Measurements from ENCODE around the gene LGSN.
"Not testable (repeated sequence)": the region's sequence is repeated elsewhere in the genome, so short reads cannot be mapped to it uniquely, and the experiment has no call there.

The LGSN gene

GRCh38 chr6:63305277-63305676, 14.5 kb downstream of the LGSN start:
- Histone ChIP-seq H3K27me3 (ENCODE audit: low read depth, low read length) (no peaks in the 10 kb centered on the region), H3K9me3 (ENCODE audit: control insufficient read depth in 1 of 2, low read length in 2 of 2) (no peaks in the 10 kb centered on the region), H3K4me3 (ENCODE audit: low read depth in 1 of 2, low read length in 2 of 2) (no peak overlapping the region), H3K4me1 (ENCODE audit: control insufficient read depth in 1 of 2, insufficient read depth in 2 of 2, low read length in 2 of 2) (no peaks in the 10 kb centered on the region), H3K36me3 (ENCODE audit: control insufficient read depth in 1 of 2, insufficient read depth in 2 of 2, low read length in 2 of 2) (no peaks in the 10 kb centered on the region), H3K27ac (ENCODE audit: low read length) (no peak overlapping the region)

GRCh38 chr6:63303476-63303875, 16.3 kb downstream of the LGSN start:
- H3K27me3 ChIP-seq (ENCODE audit: low read depth, low read length), result no peaks in the 10 kb centered on the region
- H3K36me3 ChIP-seq (ENCODE audit: control insufficient read depth in 1 of 2, insufficient read depth in 2 of 2, low read length in 2 of 2), result no peaks in the 10 kb centered on the region
- no peaks in the 10 kb centered on the region for H3K9me3 ChIP-seq (ENCODE audit: control insufficient read depth in 1 of 2, low read length in 2 of 2)
- H3K4me3 ChIP-seq (ENCODE audit: low read depth in 1 of 2, low read length in 2 of 2), result no peak overlapping the region
- H3K27ac ChIP-seq (ENCODE audit: low read length), result no peak overlapping the region
- no peaks in the 10 kb centered on the region for H3K4me1 ChIP-seq (ENCODE audit: control insufficient read depth in 1 of 2, insufficient read depth in 2 of 2, low read length in 2 of 2)

GRCh38 chr6:63299667-63300066, 20.1 kb downstream of the LGSN start:
- no peaks in the 10 kb centered on the region for H3K9me3 ChIP-seq (ENCODE audit: control insufficient read depth in 1 of 2, low read length in 2 of 2)

DNA sequence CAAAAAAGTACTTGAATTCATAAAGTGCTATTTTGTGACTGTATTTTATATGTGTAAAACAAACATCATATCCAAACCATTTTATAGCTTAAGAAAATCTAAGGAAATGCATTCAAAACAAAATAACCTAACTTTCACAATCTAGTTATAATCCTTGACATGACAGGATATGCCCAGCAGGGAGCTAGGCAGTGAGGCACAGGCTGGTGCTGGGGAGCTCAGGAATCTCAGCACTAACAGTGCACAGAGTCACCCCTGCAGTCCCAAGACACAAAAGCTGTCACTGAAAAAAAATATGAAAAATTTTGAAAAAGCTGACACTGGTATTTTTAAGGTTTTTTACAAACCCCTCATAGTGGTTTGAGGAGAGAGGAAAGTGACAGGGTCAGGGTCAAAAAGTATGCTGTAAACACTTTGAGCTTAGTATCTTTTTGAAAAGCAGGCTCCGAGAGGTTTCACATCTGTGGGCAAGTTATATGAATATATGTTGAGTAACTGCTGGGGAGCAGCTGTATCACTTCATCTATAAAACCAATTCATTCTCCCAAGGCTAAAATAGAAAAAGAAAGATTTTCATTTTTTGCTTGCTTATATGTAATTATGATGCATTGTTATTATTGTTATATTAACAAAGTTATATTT, 24.1 kb downstream of the LGSN start:
- H3K9me3 ChIP-seq (ENCODE audit: control insufficient read depth in 1 of 2, low read length in 2 of 2), result no peaks in the 10 kb centered on the region
- H3K4me1 ChIP-seq (ENCODE audit: control insufficient read depth in 1 of 2, insufficient read depth in 2 of 2, low read length in 2 of 2), result no peaks in the 10 kb centered on the region
- H3K27me3 ChIP-seq (ENCODE audit: low read depth, low read length), result no peaks in the 10 kb centered on the region
- H3K36me3 ChIP-seq (ENCODE audit: control insufficient read depth in 1 of 2, insufficient read depth in 2 of 2, low read length in 2 of 2), result no peaks in the 10 kb centered on the region
- no peak overlapping the region for H3K27ac ChIP-seq (ENCODE audit: low read length)
- H3K4me3 ChIP-seq (ENCODE audit: low read depth in 1 of 2, low read length in 2 of 2), result no peak overlapping the region

More at GRCh38 chr6:63299667-63300066, 20.1 kb downstream of the LGSN start:
- Histone ChIP-seq H3K36me3 (ENCODE audit: control insufficient read depth in 1 of 2, insufficient read depth in 2 of 2, low read length in 2 of 2) (no peaks in the 10 kb centered on the region), H3K27ac (ENCODE audit: low read length) (no peak overlapping the region), H3K27me3 (ENCODE audit: low read depth, low read length) (no peaks in the 10 kb centered on the region), H3K4me1 (ENCODE audit: control insufficient read depth in 1 of 2, insufficient read depth in 2 of 2, low read length in 2 of 2) (no peaks in the 10 kb centered on the region), H3K4me3 (ENCODE audit: low read depth in 1 of 2, low read length in 2 of 2) (no peak overlapping the region)

DNA sequence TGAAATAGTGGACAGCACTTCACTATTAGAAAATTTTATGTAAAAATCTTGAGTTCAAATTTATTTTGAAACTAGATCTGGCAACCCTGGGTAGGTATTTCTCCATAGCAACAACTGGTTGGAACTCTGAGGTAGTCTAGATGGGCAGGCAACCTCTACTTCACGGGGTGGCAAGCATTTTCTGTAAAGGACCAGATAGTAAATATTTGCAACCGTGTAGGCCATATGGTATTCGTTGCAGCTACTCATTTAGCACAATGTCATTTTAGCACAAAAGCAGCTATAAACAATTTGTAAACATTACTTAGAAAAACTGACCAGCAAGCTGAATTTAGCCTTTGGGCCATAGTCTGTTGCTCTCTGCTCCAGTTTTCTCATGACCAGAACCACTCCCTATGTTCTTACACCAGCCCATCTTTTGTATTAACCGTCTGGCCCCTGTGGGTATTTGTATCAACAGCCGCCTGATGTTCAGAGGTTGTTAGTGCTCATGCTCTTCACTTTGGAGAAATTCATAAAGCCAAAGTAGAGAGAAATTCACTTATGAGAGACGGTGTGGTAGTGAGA, 29.2 kb downstream of the LGSN start:
- Histone ChIP-seq H3K36me3 (ENCODE audit: control insufficient read depth in 1 of 2, insufficient read depth in 2 of 2, low read length in 2 of 2) (no peaks in the 10 kb centered on the region), H3K4me3 (ENCODE audit: low read depth in 1 of 2, low read length in 2 of 2) (no peak overlapping the region), H3K9me3 (ENCODE audit: control insufficient read depth in 1 of 2, low read length in 2 of 2) (no peaks in the 10 kb centered on the region), H3K27ac (ENCODE audit: low read length) (no peak overlapping the region), H3K4me1 (ENCODE audit: control insufficient read depth in 1 of 2, insufficient read depth in 2 of 2, low read length in 2 of 2) (no peaks in the 10 kb centered on the region), H3K27me3 (ENCODE audit: low read depth, low read length) (no peaks in the 10 kb centered on the region)

GRCh38 chr6:63289269-63289872, 30.4 kb downstream of the LGSN start:
- Histone ChIP-seq H3K27ac (ENCODE audit: low read length) (no peak overlapping the region), H3K36me3 (ENCODE audit: control insufficient read depth in 1 of 2, insufficient read depth in 2 of 2, low read length in 2 of 2) (no peaks in the 10 kb centered on the region), H3K4me3 (ENCODE audit: low read depth in 1 of 2, low read length in 2 of 2) (no peak overlapping the region), H3K4me1 (ENCODE audit: control insufficient read depth in 1 of 2, insufficient read depth in 2 of 2, low read length in 2 of 2) (no peaks in the 10 kb centered on the region), H3K27me3 (ENCODE audit: low read depth, low read length) (no peaks in the 10 kb centered on the region), H3K9me3 (ENCODE audit: control insufficient read depth in 1 of 2, low read length in 2 of 2) (no peaks in the 10 kb centered on the region)

- Histone ChIP-seq H3K4me3 (ENCODE audit: low read depth in 1 of 2, low read length in 2 of 2) (no peak overlapping the region), H3K9me3 (ENCODE audit: control insufficient read depth in 1 of 2, low read length in 2 of 2) (no peaks in the 10 kb centered on the region), H3K4me1 (ENCODE audit: control insufficient read depth in 1 of 2, insufficient read depth in 2 of 2, low read length in 2 of 2) (no peaks in the 10 kb centered on the region), H3K27ac (ENCODE audit: low read length) (no peak overlapping the region), H3K36me3 (ENCODE audit: control insufficient read depth in 1 of 2, insufficient read depth in 2 of 2, low read length in 2 of 2) (no peaks in the 10 kb centered on the region), H3K27me3 (ENCODE audit: low read depth, low read length) (no peaks in the 10 kb centered on the region)
These were observed 39.1 kb downstream of the LGSN start for GRCh38 chr6:63280639-63281180.

- no peaks in the 10 kb centered on the region for H3K27me3 ChIP-seq (ENCODE audit: low read depth, low read length)
- H3K4me1 ChIP-seq (ENCODE audit: control insufficient read depth in 1 of 2, insufficient read depth in 2 of 2, low read length in 2 of 2), result no peaks in the 10 kb centered on the region
- H3K9me3 ChIP-seq (ENCODE audit: control insufficient read depth in 1 of 2, low read length in 2 of 2), result no peaks in the 10 kb centered on the region
These were observed 40.9 kb downstream of the LGSN start for GRCh38 chr6:63278916-63279315.

GRCh38 chr6:63275953-63276352, 43.8 kb downstream of the LGSN start:
- no peaks in the 10 kb centered on the region for H3K27me3 ChIP-seq (ENCODE audit: low read depth, low read length)
- H3K4me1 ChIP-seq (ENCODE audit: control insufficient read depth in 1 of 2, insufficient read depth in 2 of 2, low read length in 2 of 2), result no peaks in the 10 kb centered on the region
- no peaks in the 10 kb centered on the region for H3K36me3 ChIP-seq (ENCODE audit: control insufficient read depth in 1 of 2, insufficient read depth in 2 of 2, low read length in 2 of 2)
- H3K27ac ChIP-seq (ENCODE audit: low read length), result no peak overlapping the region
- H3K9me3 ChIP-seq (ENCODE audit: control insufficient read depth in 1 of 2, low read length in 2 of 2), result no peaks in the 10 kb centered on the region
- H3K4me3 ChIP-seq (ENCODE audit: low read depth in 1 of 2, low read length in 2 of 2), result no peak overlapping the region

More at GRCh38 chr6:63278916-63279315, 40.9 kb downstream of the LGSN start:
- Histone ChIP-seq H3K4me3 (ENCODE audit: low read depth in 1 of 2, low read length in 2 of 2) (no peak overlapping the region), H3K27ac (ENCODE audit: low read length) (no peak overlapping the region), H3K36me3 (ENCODE audit: control insufficient read depth in 1 of 2, insufficient read depth in 2 of 2, low read length in 2 of 2) (no peaks in the 10 kb centered on the region)

DNA sequence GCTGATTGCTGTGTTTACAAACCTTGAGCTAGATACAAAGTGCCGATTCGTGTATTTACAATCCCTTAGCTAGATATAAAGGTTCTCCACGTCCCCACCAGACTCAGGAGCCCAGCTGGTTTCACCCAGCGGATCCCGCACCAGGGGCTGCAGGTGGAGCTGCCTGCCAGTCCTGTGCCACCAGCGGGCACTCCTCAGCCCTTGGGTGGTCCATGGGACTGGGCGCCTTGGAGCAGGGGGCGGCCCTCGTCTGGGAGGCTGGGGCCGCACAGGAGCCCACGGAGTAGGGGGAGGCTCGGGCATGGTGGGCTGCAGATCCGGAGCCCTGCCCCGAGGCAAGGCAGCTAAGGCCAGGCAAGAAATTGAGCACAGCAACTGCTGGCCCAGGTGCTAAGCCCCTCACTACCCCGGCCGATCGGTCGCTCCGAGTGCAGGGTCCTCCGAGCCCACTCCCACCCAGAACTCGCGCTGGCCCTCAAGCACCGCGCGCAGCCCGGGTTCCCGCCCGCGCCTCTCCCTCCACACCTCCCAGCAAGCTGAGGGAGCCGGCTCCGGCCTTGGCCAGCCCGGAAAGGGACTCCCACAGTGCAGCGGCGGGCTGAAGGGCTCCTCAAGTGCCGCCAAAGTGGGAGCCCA, 44.9 kb downstream of the LGSN start:
- not testable (repeated sequence) for H3K36me3 ChIP-seq (ENCODE audit: control insufficient read depth in 1 of 2, insufficient read depth in 2 of 2, low read length in 2 of 2); H3K4me1 ChIP-seq (ENCODE audit: control insufficient read depth in 1 of 2, insufficient read depth in 2 of 2, low read length in 2 of 2); H3K27me3 ChIP-seq (ENCODE audit: low read depth, low read length); H3K9me3 ChIP-seq (ENCODE audit: control insufficient read depth in 1 of 2, low read length in 2 of 2); H3K27ac ChIP-seq (ENCODE audit: low read length); H3K4me3 ChIP-seq (ENCODE audit: low read depth in 1 of 2, low read length in 2 of 2)

DNA sequence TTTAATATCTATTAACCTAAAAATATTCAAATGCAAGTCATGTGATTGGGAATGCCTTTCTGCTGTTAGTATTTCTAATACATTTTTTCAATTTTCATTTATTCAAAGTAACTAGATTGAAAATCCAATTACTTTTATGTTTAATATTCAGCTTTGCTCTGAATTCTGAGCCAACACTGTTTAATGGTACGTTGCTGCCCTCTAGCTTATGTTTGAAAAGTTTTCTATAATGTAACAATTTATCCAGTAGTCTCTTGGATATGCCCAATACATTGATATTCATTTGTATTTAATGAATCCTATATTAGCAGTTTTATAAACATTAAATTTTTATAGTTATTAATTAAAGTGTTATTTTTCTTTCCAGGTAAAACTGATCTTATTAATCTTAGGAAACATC, 47.4 kb downstream of the LGSN start:
- no peak overlapping the region for H3K27ac ChIP-seq (ENCODE audit: low read length)
- H3K27me3 ChIP-seq (ENCODE audit: low read depth, low read length), result no peaks in the 10 kb centered on the region
- H3K9me3 ChIP-seq (ENCODE audit: control insufficient read depth in 1 of 2, low read length in 2 of 2), result no peaks in the 10 kb centered on the region
- no peaks in the 10 kb centered on the region for H3K36me3 ChIP-seq (ENCODE audit: control insufficient read depth in 1 of 2, insufficient read depth in 2 of 2, low read length in 2 of 2)
- H3K4me3 ChIP-seq (ENCODE audit: low read depth in 1 of 2, low read length in 2 of 2), result no peak overlapping the region
- no peaks in the 10 kb centered on the region for H3K4me1 ChIP-seq (ENCODE audit: control insufficient read depth in 1 of 2, insufficient read depth in 2 of 2, low read length in 2 of 2)

All from muscle layer of duodenum (tissue), 2 donors.